Nephron (organoid): ENCODE measurements around the gene RAB40B.

Experiments
- H3K27ac Mint-ChIP-seq, 3 experiments: 2 replicates each; pipeline ENCODE4 v1.8.0; 2020; ENCODE audit warnings: mixed read lengths in 3 of 3, mild to moderate bottlenecking in 2 of 3, moderate library complexity in 1 of 3
- H3K27me3 Mint-ChIP-seq: 2 replicates; pipeline ENCODE4 v1.8.0; 2021; ENCODE audit warnings: low read depth, mild to moderate bottlenecking, moderate library complexity, mixed read lengths
- H3K36me3 Mint-ChIP-seq: 2 replicates; pipeline ENCODE4 v1.8.0; 2020; ENCODE audit warnings: low read depth, mixed read lengths
- H3K4me1 Mint-ChIP-seq: 2 replicates; pipeline ENCODE4 v1.8.0; 2020; ENCODE audit warnings: mixed read lengths
- H3K4me3 Mint-ChIP-seq, 3 experiments: 2 replicates each; pipeline ENCODE4 v1.8.0; 2020; ENCODE audit warnings: mild to moderate bottlenecking in 3 of 3, mixed read lengths in 3 of 3, moderate library complexity in 2 of 3
- H3K9me3 Mint-ChIP-seq: 2 replicates; pipeline ENCODE4 v1.8.0; 2020; ENCODE audit warnings: mixed read lengths
- TF ChIP-seq, protein P1 (sequence below), 3 experiments: fragments of 200-600 bp; sonication (generic); IDR thresholded peaks; one replicate each; pipeline ENCODE4 v1.5.0; 2021; ENCODE audit warnings: antibody characterized with exemption in 3 of 3; ENCODE audit not compliant: unreplicated experiment in 3 of 3

Gene RAB40B

DNA sequence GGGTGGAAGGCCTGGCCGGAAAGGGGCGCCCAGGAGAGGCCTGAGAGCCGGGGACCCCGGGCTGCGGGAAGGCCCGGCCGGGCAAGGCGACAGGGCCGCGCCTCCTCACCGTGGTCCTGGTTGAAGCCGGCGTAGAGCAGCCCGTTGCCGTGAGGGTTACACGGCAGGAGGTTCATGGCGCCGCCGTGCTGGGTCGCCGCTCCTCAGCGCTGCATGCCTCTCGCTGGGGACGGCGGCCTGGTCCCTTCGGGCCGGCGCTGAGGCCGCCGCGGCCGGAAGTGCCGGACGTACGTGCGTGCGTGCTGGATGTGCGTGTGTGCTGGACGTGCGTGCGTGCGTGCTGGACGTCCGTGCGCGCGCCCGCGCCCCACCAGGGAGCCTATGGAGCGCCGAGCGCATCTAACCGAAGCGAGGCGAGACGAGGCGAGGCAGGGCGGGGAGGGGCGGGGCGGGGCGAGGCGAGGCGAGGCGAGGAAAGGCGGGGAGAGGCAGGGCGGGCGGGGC is 50.3 kb downstream of the RAB40B start, which contains the start of gene WDR45B:
Gene WDR45B (minus strand): TSS at position 280 of the 504 bp plus-strand sequence. CDS start 104 bp downstream, at position 176.
- H3K4me1 Mint-ChIP-seq, result peaks cover 13% of the 10 kb centered on the region
- H3K9me3 Mint-ChIP-seq, result no peaks in the 10 kb centered on the region
- peaks cover 20% of the 10 kb centered on the region for H3K36me3 Mint-ChIP-seq
- H3K27me3 Mint-ChIP-seq, result no peaks in the 10 kb centered on the region
- TF ChIP-seq, protein P1, sequence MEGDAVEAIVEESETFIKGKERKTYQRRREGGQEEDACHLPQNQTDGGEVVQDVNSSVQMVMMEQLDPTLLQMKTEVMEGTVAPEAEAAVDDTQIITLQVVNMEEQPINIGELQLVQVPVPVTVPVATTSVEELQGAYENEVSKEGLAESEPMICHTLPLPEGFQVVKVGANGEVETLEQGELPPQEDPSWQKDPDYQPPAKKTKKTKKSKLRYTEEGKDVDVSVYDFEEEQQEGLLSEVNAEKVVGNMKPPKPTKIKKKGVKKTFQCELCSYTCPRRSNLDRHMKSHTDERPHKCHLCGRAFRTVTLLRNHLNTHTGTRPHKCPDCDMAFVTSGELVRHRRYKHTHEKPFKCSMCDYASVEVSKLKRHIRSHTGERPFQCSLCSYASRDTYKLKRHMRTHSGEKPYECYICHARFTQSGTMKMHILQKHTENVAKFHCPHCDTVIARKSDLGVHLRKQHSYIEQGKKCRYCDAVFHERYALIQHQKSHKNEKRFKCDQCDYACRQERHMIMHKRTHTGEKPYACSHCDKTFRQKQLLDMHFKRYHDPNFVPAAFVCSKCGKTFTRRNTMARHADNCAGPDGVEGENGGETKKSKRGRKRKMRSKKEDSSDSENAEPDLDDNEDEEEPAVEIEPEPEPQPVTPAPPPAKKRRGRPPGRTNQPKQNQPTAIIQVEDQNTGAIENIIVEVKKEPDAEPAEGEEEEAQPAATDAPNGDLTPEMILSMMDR (IDR thresholded peaks at IDR 0.05; ENCODE audit: unreplicated experiment in 3 of 3), result no peak
- H3K4me3 Mint-ChIP-seq, result peak within 1 kb of the TSS; percentile 88 to 91 (median 89)
- peak within 1 kb of the TSS; percentile 20 to 83 (median 61) for H3K27ac Mint-ChIP-seq

DNA sequence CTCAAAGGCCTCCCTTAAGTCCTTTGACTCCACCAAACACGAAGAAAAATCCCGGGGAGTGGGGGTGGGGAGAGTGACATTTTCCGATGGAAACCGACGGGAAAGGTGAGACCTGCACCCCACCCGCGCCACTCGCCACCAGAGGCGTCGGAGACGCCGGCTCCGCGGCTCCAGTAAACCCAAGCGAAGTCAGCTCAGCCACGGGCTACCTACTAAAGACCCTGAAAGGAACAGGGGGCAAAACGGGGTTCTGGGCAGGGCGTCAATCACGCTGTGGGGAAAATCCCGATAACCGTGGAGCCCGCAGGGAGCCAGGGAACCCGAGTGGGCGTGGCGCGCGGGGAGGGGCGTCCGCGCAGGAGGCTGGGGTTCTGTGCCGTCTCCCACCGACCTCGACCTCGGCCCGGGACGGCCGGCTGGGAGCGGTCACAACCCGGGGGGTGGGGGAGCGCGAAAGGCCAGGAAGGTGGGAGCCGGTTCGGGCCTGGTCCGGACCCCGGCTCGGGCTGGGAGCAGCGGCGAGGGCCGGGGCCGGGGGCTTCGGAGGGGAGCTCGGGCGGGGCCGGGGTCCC is 50.8 kb downstream of the RAB40B start:
- Mint-ChIP-seq H3K9me3 (no peaks in the 10 kb centered on the region), H3K4me1 (peaks cover 13% of the 10 kb centered on the region), H3K27ac (peak overlapping the region in 2 of 3 experiments; percentile 48 to 78), H3K36me3 (peaks cover 23% of the 10 kb centered on the region), H3K4me3 (peak overlapping the region; percentile 88 to 91 (median 89)), H3K27me3 (no peaks in the 10 kb centered on the region)
- TF ChIP-seq, protein P1 (IDR thresholded peaks at IDR 0.05; ENCODE audit: unreplicated experiment in 3 of 3), result no peak

DNA sequence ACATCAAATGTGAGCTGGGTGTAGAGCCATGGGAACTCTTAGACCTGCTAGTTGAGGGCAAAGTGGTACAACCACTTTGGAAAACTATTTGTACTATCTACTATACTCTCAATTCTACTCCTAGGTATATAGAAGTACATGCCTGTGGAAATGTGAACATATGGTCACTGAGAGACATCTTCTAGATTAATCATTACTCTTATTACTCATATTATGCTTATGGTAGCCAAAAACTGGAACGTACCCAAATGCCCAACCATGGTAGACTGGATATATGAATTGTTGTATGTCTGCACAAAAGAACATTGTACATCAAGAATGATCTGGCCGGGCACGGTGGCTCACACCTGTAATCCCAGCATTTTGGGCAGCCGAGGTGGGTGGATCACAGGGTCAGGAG is 53.0 kb downstream of the RAB40B start:
- no peaks in the 10 kb centered on the region for H3K27me3 Mint-ChIP-seq
- H3K9me3 Mint-ChIP-seq, result no peaks in the 10 kb centered on the region
- H3K36me3 Mint-ChIP-seq, result peaks cover 39% of the 10 kb centered on the region
- peaks cover 13% of the 10 kb centered on the region for H3K4me1 Mint-ChIP-seq
- peak overlapping the region in 1 of 3 experiments; percentile 78 for H3K27ac Mint-ChIP-seq
- TF ChIP-seq, protein P1 (IDR thresholded peaks at IDR 0.05; ENCODE audit: unreplicated experiment in 3 of 3), result no peak
- peak overlapping the region; percentile 88 to 91 (median 89) for H3K4me3 Mint-ChIP-seq

DNA sequence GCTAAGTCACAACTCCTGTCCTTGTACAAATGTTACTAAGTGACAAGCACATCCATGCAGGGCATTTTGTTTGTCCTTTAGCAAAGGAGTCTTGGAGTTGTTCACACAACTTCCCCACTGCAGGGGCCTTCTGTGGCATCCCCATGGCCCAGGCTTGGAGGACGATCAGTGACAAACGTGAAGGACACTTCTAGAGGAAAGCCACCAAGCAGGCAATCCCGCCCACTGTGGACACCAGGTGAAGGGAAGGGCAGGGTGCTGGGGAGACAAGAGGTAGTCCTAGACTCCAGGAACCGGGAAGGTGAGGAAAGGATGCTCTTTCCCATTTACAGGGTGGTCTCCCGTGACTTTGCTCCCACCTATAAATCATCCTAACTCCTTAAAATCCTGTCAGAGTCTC is 54.4 kb downstream of the RAB40B start:
- Mint-ChIP-seq H3K4me1 (peaks cover 13% of the 10 kb centered on the region), H3K36me3 (peaks cover 50% of the 10 kb centered on the region), H3K4me3 (peak overlapping the region; percentile 15 to 61 (median 35)), H3K27ac (no peak overlapping the region), H3K27me3 (no peaks in the 10 kb centered on the region), H3K9me3 (no peaks in the 10 kb centered on the region)
- TF ChIP-seq, protein P1 (IDR thresholded peaks at IDR 0.05; ENCODE audit: unreplicated experiment in 3 of 3), result no peak

DNA sequence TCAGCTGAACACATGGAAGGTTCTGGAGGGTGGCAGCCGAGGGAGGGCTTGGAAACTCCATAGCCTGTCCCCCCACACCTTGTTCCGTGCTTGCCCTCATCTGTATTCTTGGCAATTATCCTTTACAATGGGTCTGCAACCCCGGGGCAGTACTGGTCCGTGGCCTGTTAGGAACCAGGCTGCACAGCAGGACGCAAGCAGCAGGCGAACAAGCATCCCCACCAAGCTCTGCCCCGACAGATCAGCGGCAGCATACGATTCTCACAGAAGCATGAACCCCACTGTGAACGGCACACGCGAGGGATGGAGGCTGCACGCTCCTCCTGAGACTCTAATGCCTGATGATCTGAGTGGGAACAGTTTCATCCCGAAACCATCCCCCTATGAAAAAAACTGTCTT is 56.5 kb downstream of the RAB40B start:
- H3K4me3 Mint-ChIP-seq, result no peak overlapping the region
- TF ChIP-seq, protein P1 (IDR thresholded peaks at IDR 0.05; ENCODE audit: unreplicated experiment in 3 of 3), result no peak
- no peaks in the 10 kb centered on the region for H3K9me3 Mint-ChIP-seq
- H3K27ac Mint-ChIP-seq, result no peak overlapping the region
- no peaks in the 10 kb centered on the region for H3K27me3 Mint-ChIP-seq
- peaks cover 61% of the 10 kb centered on the region for H3K36me3 Mint-ChIP-seq
- peaks cover 13% of the 10 kb centered on the region for H3K4me1 Mint-ChIP-seq

DNA sequence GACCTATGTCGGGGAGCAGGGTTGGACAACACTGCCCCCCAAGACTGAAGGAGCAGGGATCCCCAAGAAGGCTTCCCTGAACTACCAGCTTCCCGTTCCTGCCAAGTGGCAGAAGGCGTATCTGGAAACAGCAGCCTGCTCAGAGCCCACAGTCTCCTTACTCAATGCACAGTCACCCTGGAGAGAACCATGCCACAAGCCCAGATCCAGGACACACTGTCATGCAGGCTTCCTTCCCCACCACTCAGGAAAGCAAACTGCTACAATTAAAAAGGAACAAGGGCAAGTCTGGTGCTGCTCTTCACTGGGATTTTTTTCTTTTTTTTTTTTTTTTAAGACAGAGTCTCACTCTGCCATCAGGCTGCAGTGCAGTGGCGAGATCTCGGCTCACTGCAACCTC is 58.5 kb downstream of the RAB40B start:
- TF ChIP-seq, protein P1 (IDR thresholded peaks at IDR 0.05; ENCODE audit: unreplicated experiment in 3 of 3), result no peak
- Mint-ChIP-seq H3K4me3 (no peak overlapping the region), H3K27me3 (no peaks in the 10 kb centered on the region), H3K36me3 (peaks cover 67% of the 10 kb centered on the region), H3K27ac (no peak overlapping the region), H3K4me1 (peaks cover 5% of the 10 kb centered on the region), H3K9me3 (no peaks in the 10 kb centered on the region)
